PC-3 (cell line): Measurements from ENCODE around the gene CNR2. TPM values are rescaled to one million over a fixed set of nuclear protein-coding genes. Genes with fewer than 3 reads are reported as not detected.

Experiments
- ATAC-seq: fragments of 200-7000 bp; cut with Tn5 transposase; 2 replicates; pipeline ENCODE4 v1.9.1; 2020; ENCODE audit warnings: mild to moderate bottlenecking, moderate library complexity
- BruUV-seq: library from RNA; stranded (reverse); fragments of 400-500 nt; replicated peaks from 2 replicates; lab custom pipeline; 2021; lab: Mats Ljungman, UMichigan
- CTCF ChIA-PET: fragments of 300-600 bp; sonication (Branson Sonifier 250); formaldehyde crosslinking; loops from one replicate; lab custom pipeline; 2022; ENCODE audit warnings: antibody characterized with exemption; lab: Charles Lee
- POLR2A ChIA-PET: fragments of 300-600 bp; sonication (Branson Sonifier 250); formaldehyde crosslinking; loops from one replicate; lab custom pipeline; 2022; ENCODE audit warnings: antibody characterized with exemption; ENCODE audit not compliant: unreplicated experiment; lab: Charles Lee
- DNase-seq: peaks from one replicate; pipeline ENCODE4 v3.0.0-alpha.2; 2015
- H2AFZ ChIP-seq: fragments of 300-600 bp; sonication (generic); 2 replicates; pipeline ENCODE4 v1.6.0; 2016; ENCODE audit warnings: antibody characterized with exemption, low read length
- H3F3A ChIP-seq: fragments of 300-600 bp; sonication (generic); one replicate; pipeline ENCODE4 v1.6.0; 2017; ENCODE audit warnings: antibody characterized with exemption, low read length, control low read depth, mild to moderate bottlenecking; ENCODE audit not compliant: unreplicated experiment
- H3K27ac ChIP-seq: fragments of 300-600 bp; sonication (generic); 2 replicates; pipeline ENCODE4 v1.5.1; 2016; ENCODE audit warnings: mild to moderate bottlenecking, low read length
- H3K27me3 ChIP-seq: fragments of 300-600 bp; sonication (generic); 2 replicates; pipeline ENCODE4 v1.6.1; 2016; ENCODE audit warnings: low read length, mixed read lengths
- H3K36me3 ChIP-seq: fragments of 300-600 bp; sonication (generic); 2 replicates; pipeline ENCODE4 v1.6.1; 2016; ENCODE audit warnings: low read depth, mixed run types, low read length, mixed read lengths
- H3K4me1 ChIP-seq: fragments of 300-600 bp; sonication (generic); 2 replicates; pipeline ENCODE4 v1.5.1; 2016; ENCODE audit warnings: low read length; ENCODE audit not compliant: insufficient read depth
- H3K4me2 ChIP-seq: fragments of 300-600 bp; sonication (generic); 2 replicates; pipeline ENCODE4 v1.6.0; 2016; ENCODE audit warnings: low read length
- H3K4me3 ChIP-seq: fragments of 300-600 bp; sonication (generic); 2 replicates; pipeline ENCODE4 v1.5.1; 2016; ENCODE audit warnings: mild to moderate bottlenecking, low read length, mixed read lengths
- H3K79me2 ChIP-seq: fragments of 300-600 bp; sonication (generic); 2 replicates; pipeline ENCODE4 v1.6.1; 2017; ENCODE audit warnings: low read length, mixed read lengths
- H3K9ac ChIP-seq: fragments of 300-600 bp; sonication (generic); 2 replicates; pipeline ENCODE4 v1.6.0; 2016; ENCODE audit warnings: mild to moderate bottlenecking, low read length
- H3K9me2 ChIP-seq: fragments of 300-600 bp; sonication (generic); replicated peaks from 2 replicates; pipeline ENCODE4 v1.6.1; 2016; ENCODE audit warnings: mixed run types, low read length, mixed read lengths
- H3K9me3 ChIP-seq: fragments of 300-600 bp; sonication (generic); 2 replicates; pipeline ENCODE4 v1.6.1; 2016; ENCODE audit warnings: low read length, mixed read lengths
- H4K20me1 ChIP-seq: fragments of 300-600 bp; sonication (generic); 2 replicates; pipeline ENCODE4 v1.6.1; 2016; ENCODE audit warnings: low read length, mixed read lengths
- EZH2 ChIP-seq: fragments of 300-600 bp; sonication (generic); IDR thresholded peaks from one replicate; pipeline ENCODE4 v1.6.1; 2017; ENCODE audit warnings: antibody characterized with exemption, mild to moderate bottlenecking, low read length; ENCODE audit not compliant: unreplicated experiment
- EZH2phosphoT487 ChIP-seq: fragments of 300-600 bp; sonication (generic); IDR thresholded peaks from 2 replicates; pipeline ENCODE4 v1.6.1; 2018; ENCODE audit warnings: mild to moderate bottlenecking, antibody characterized with exemption, low read length, borderline replicate concordance
- intact Hi-C: fragments of 100-400 bp; cut with micrococcal nuclease; formaldehyde crosslinking; loops from 2 replicates; pipeline ENCODE4 v1.9.0; 2023
- total RNA-seq: library from RNA; depleted of rRNA; stranded (reverse); fragments of >200 nt; gene quantifications from 2 replicates; pipeline ENCODE4 v1.2.3, GENCODE V29; 2014
- TF ChIP-seq, protein P1 (sequence below): fragments of 300-600 bp; sonication (generic); conservative IDR thresholded peaks from 2 replicates; pipeline ENCODE4 v1.5.1; 2017; ENCODE audit warnings: antibody characterized with exemption, low read depth, mild to moderate bottlenecking, low read length

Gene CNR2
- total RNA-seq, 1 experiment from 2014 or later: not detected

DNA sequence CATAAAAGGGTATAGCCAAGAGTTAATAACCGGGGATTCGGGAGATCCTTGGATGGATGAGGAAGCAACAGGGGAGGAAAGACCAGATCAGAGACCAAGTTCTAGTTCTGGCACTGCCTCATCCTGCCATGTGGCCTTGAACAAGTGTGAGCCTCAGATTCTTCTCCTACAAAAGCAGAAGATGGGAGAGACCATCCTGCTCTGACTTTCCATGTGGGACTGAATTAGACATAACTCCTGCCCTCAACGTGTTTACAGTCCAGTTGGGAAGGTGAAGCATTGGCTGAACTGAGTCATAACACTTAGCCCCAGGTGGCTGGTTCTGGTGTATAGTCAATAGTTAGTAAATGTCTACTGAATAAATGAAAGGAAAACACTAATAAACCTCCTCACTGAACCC is 12.1 kb upstream of the CNR2 start:
- Histone ChIP-seq H3K9me3 (no peaks in the 10 kb centered on the region), H3K9ac (no peak overlapping the region), H3K4me2 (no peak overlapping the region), H3K27me3 (no peaks in the 10 kb centered on the region), H3K4me3 (no peak overlapping the region), H3K9me2 (no peaks in the 10 kb centered on the region), H3K4me1 (peaks cover 18% of the 10 kb centered on the region), H3K36me3 (no peaks in the 10 kb centered on the region), H3K79me2 (no peaks in the 10 kb centered on the region), H4K20me1 (no peaks in the 10 kb centered on the region), H2AFZ (no peak overlapping the region), H3F3A (no peaks in the 10 kb centered on the region), H3K27ac (no peak overlapping the region)
- TF ChIP-seq EZH2phosphoT487: no peak
- TF ChIP-seq, protein P1, sequence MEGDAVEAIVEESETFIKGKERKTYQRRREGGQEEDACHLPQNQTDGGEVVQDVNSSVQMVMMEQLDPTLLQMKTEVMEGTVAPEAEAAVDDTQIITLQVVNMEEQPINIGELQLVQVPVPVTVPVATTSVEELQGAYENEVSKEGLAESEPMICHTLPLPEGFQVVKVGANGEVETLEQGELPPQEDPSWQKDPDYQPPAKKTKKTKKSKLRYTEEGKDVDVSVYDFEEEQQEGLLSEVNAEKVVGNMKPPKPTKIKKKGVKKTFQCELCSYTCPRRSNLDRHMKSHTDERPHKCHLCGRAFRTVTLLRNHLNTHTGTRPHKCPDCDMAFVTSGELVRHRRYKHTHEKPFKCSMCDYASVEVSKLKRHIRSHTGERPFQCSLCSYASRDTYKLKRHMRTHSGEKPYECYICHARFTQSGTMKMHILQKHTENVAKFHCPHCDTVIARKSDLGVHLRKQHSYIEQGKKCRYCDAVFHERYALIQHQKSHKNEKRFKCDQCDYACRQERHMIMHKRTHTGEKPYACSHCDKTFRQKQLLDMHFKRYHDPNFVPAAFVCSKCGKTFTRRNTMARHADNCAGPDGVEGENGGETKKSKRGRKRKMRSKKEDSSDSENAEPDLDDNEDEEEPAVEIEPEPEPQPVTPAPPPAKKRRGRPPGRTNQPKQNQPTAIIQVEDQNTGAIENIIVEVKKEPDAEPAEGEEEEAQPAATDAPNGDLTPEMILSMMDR: no peak
- TF ChIP-seq EZH2: no peak
- ATAC-seq: no peak
- no TSS peak for BruUV-seq
- ChIA-PET CTCF (no interaction called here), POLR2A (no interaction called here)
- intact Hi-C loops: no loop called here
- DNase-seq: no peak

DNA sequence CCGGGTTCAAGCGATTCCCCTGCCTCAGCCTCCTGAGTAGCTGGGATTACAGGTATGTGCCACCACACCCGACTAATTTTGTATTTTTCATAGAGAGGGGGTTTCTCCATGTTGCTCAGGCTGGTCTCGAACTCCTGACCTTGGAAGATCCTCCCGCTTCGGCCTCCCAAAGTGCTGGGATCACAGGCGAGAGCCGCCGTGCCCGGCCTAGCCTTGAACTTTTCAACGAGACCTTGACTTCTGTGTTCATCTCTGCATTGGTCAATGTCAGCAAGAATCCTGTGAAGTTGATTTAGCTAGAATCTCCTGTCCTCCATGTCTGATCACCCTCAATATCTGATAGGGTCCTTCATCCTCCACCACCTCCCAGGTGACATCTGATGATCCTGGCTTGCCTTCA is 11.4 kb upstream of the CNR2 start:
- H3K9me3 ChIP-seq: no peaks in the 10 kb centered on the region
- no peaks in the 10 kb centered on the region for H3K79me2 ChIP-seq
- DNase-seq (no peak), ATAC-seq (no peak)
- H4K20me1 ChIP-seq: no peaks in the 10 kb centered on the region
- no peaks in the 10 kb centered on the region for H3K9me2 ChIP-seq
- no peaks in the 10 kb centered on the region for H3K27me3 ChIP-seq
- intact Hi-C loops: loop anchor here (5.0 kb wide), 1 partner anchor 33 kb away; the partner anchor contains the start of gene PNRC2
- ChIA-PET POLR2A (no interaction called here), CTCF (no interaction called here)
- no peak overlapping the region for H3K4me3 ChIP-seq
- no peaks in the 10 kb centered on the region for H3K36me3 ChIP-seq
- BruUV-seq: no TSS peak
- peaks cover 24% of the 10 kb centered on the region for H3K4me1 ChIP-seq
- H3F3A ChIP-seq: no peaks in the 10 kb centered on the region
- H3K27ac ChIP-seq: no peak overlapping the region
- H2AFZ ChIP-seq: no peak overlapping the region
- TF ChIP-seq, protein P1: no peak
- TF ChIP-seq EZH2 (no peak), EZH2phosphoT487 (no peak)
- H3K9ac ChIP-seq: no peak overlapping the region
- H3K4me2 ChIP-seq: no peak overlapping the region

DNA sequence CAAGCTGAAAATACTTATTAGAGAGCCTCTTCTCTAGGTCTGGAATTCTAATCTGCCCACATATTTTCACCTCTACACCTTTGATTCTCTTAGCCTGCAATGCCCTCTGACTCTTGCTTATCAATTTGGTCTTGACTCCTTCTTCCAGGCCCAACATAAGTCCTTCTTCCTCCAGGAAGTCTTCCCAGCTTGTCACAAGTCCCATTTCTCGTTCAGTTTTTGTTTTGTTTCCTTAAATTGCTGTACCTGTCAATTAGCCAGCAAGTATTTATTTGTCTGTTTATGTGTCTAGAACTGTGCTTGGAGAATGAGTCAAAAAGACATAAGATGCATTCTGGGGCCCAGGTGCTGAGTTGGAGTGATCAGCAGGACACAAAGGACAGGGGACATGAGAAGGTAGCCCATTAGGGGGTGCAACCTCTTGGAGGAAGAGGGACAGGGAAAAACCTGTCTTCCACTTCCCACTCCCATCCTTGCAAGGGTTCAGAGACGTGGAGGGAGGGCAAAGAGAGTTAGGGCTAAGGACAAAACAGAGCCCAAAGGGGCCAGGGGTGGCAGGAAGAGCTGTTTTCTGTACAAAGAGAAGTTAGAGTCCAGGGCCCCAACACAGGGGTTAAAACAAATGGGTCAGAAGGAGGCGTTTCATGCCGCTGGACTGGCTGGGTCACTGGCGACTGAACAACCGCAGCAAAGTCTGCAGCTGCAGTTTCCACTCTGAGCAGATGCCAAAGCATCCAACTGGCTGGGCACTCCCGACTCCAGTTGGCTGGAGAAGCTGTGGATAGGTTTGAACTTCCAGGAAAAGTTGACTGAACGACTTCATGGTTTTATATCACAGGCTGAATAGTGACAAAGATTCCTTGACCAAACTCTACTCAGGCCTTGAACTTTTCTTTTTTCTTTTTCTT is 10.7 kb upstream of the CNR2 start:
- Histone ChIP-seq H3K36me3 (no peaks in the 10 kb centered on the region), H3K79me2 (no peaks in the 10 kb centered on the region), H3F3A (no peaks in the 10 kb centered on the region), H3K9ac (no peak overlapping the region), H3K9me2 (no peaks in the 10 kb centered on the region), H3K27ac (no peak overlapping the region), H3K4me2 (no peak overlapping the region), H3K4me3 (no peak overlapping the region), H2AFZ (no peak overlapping the region), H3K4me1 (peaks cover 24% of the 10 kb centered on the region), H3K27me3 (no peaks in the 10 kb centered on the region), H4K20me1 (no peaks in the 10 kb centered on the region), H3K9me3 (no peaks in the 10 kb centered on the region)
- ATAC-seq: no peak
- no peak for DNase-seq
- BruUV-seq: no TSS peak
- intact Hi-C loops: loop anchor here (5.0 kb wide), 1 partner anchor 33 kb away; the partner anchor contains the start of gene PNRC2
- ChIA-PET CTCF (no interaction called here), POLR2A (interaction anchor here (0.7 kb wide), 1 partner anchor 144 kb away, joined by 3 read pairs; no protein-coding TSS in a partner anchor)
- TF ChIP-seq EZH2 (no peak), EZH2phosphoT487 (no peak)
- TF ChIP-seq, protein P1: no peak
